HG02870 (cell line): ENCODE measurements around the gene VPS35L.

ENCODE experiments used
- ATAC-seq: cut with Tn5 transposase; IDR thresholded peaks from one replicate; pipeline ENCODE4 v1.9.1; 2021; ENCODE audit warnings: mild to moderate bottlenecking, moderate library complexity; ENCODE audit not compliant: unreplicated experiment

VPS35L gene

GRCh38 chr16:19555186-19555937, at the start of gene VPS35L:
Gene VPS35L (plus strand): TSS chr16:19555703. CDS start chr16:19555730, 27 bp downstream.
- peak; percentile 92 for ATAC-seq

GRCh38 chr16:19506965-19507364, 48.5 kb upstream of the VPS35L start:
- ATAC-seq: no peak

DNA sequence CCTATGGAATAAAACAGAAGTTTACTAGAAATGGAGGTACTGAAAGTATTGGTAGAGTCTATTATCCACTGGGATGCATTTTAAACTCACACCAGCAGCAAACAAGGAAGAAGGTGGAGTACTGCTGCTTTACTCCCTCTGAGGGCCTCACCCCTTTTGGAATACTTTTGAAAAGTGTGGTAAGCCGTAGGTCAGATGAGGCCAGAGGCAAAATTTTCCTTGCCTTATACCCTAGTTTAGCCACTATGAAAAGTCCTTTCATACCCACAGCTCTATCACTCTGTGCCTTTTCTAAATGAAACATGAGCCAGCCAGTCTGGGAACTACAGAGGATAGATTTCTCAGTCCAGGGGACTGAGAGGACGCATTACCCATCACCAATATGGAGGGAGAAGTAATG, 47.6 kb upstream of the VPS35L start:
- ATAC-seq: no peak

DNA sequence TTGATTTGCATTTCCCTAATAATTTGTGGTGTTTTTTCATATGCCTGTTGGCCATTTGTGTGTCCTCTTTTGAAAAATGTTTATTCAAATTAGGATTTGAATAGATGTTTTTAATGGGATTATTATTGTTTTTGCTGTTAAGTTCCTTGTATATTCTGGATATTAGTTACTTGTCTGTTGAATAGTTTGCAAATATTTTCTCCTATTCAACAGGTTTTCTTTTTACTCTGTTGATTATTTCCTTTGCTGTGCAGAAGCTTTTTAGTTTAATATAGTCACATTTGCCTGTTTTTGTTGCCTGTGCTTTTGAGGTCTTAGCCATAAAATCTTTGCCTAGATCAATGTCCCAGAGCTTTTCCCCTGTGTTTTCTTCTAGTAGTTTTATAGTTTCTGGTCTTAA, 43.2 kb upstream of the VPS35L start:
- ATAC-seq: no peak

- no peak for ATAC-seq
These were observed 42.0 kb upstream of the VPS35L start for GRCh38 chr16:19513377-19514053.

DNA sequence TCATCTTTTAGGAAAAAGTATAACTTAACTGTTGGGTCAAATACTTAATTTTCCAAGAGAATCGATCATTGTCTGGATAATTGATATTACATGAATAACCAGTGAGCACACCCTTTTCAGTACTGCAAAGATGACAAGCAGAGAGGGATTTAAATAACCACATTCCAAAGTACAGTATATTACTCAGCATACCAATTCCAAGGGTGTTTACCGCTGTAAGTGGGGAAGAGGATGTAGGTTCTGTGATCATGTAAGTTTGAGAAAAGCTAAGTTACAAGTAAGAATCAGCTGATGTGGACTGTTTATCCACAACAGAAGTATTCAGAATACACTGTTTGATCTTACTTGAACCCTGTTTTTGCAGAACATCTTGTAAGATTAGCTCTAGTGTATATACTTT, 39.7 kb upstream of the VPS35L start:
- no peak for ATAC-seq

- no peak for ATAC-seq
These were observed 37.9 kb upstream of the VPS35L start for GRCh38 chr16:19517424-19518089.

DNA sequence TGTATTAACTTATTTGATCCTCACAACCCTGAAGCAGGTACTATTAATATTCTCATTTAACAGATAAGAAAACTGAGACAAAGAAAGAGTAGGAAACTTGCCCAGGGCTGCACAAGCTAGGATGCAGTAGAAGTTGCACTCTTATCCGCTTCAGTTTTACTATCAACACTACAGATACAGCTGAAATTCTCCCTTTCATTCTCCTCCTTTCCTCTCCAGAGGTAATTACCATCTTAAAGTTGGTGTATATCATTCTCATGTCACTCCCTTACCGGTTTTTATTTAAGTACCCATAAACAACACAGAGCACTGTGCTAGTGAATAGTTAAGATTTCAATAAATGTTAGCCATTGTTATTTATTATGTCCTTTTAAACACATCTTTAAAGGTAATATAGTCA, 37.1 kb upstream of the VPS35L start:
- ATAC-seq: no peak

DNA sequence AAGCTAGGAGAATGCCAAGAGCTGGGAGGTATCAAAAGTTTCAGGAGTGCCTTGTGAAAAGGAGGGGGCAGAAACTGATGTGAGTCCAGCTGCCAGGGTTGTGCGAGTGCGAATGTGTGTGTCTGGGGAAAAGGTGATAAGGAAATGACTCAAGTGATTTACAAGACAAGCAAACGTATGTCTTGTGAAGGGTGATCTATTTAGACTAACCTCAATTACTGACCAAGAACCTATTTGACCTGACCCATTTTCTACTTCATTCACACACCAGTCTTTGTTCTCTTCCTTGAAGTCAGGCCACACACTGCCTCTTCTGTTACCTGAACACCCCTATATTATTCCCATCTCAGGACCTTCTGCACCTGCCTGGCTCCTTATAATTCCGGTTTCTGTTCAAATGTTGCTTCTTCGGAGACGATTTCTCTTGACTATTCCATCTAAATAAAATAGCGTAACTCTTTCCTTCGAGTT, 34.6 kb upstream of the VPS35L start:
- no peak for ATAC-seq

DNA sequence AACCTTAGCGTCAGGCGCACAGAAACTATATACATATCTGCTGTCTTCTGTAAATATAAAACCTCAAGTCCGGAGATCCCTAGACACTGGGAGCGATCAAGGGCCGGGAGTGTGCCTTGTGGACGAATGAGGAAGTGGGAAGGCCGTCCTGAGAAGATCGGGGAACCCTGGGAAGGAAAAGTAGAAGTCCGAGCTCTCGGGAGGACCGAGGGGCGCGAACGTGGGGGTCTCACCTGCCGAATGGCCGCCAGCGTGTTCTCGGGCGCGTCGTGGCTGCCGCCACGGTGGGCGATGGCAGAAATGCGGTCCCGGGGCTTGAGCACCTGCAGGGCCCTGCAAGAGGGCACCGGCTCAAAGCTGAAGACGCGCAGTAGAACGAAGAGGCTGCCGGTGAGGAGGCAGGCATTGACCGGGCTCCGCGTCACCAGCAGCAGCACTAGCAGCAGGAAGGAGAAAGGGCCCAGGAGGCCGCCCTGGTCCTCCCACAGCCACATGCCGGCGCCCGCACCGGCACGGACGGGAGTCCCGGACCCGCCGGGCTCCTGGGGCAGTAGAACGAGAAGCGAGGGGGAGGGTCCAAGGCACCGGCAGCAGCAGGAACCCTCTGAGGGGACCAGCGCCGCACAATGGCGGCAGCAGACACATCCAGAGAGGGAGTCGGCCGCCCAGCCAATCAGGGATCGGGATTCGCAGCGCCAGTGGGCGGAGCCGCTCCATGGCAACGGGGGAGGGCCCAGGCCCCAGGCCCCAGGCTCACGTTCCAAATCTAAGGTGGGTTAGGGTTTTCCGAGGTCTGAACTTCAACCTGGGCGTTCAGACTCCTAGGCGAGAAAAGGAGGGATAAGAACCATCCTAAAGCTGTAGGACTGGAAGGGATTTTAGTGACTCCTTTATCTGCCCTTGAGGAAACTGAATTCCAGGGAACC, 33.8 kb upstream of the VPS35L start, which contains the start of gene GDE1:
Gene GDE1 (minus strand): TSS at position 628 of the 926 bp plus-strand sequence. CDS start 134 bp downstream, at position 494.
- ATAC-seq: peak; percentile 75

DNA sequence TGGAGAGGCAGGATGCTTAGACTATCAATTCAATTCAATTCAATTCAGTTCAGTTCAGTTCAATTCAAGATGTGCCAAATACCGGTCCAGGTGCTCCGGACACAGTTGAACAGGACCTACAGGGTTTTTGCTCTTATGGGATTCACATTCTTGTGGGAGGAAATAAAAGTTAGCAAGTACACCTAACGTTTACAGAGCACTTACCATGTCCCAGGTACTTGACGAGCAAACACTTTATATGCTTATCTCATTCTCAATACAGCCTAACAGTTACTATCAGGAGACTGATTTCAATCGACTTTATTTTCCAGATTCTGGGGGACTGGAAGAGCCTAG, 33.1 kb upstream of the VPS35L start:
- ATAC-seq: no peak

DNA sequence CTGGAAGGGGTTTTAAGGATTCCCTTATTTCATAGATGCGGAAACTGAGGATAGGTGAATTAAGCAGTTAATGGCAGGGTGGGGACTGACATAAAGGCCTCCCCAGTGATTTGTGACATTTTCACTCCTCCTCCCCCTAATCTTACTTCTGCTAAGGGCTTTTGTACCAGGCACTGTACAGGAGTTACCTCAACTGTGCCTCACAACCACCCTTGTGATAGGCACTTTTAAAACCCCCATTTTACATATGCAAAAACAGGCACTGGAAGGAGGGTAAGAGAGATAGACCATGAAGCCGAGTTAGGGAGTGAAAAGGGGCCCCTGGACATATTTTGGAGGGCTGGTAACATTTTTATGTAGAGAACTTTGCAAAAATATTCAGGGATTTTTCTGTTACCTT, 32.7 kb upstream of the VPS35L start:
- no peak for ATAC-seq

- ATAC-seq: no peak
These were observed 32.3 kb upstream of the VPS35L start for GRCh38 chr16:19523184-19523558.

- peak; percentile 63 for ATAC-seq
These were observed 31.7 kb upstream of the VPS35L start, which contains the start of gene CCP110 for GRCh38 chr16:19523559-19524355. Gene CCP110 (plus strand): TSS chr16:19523942. CDS start chr16:19527882, 3,940 bp downstream.

GRCh38 chr16:19524356-19524615, 31.2 kb upstream of the VPS35L start:
- ATAC-seq: no peak

DNA sequence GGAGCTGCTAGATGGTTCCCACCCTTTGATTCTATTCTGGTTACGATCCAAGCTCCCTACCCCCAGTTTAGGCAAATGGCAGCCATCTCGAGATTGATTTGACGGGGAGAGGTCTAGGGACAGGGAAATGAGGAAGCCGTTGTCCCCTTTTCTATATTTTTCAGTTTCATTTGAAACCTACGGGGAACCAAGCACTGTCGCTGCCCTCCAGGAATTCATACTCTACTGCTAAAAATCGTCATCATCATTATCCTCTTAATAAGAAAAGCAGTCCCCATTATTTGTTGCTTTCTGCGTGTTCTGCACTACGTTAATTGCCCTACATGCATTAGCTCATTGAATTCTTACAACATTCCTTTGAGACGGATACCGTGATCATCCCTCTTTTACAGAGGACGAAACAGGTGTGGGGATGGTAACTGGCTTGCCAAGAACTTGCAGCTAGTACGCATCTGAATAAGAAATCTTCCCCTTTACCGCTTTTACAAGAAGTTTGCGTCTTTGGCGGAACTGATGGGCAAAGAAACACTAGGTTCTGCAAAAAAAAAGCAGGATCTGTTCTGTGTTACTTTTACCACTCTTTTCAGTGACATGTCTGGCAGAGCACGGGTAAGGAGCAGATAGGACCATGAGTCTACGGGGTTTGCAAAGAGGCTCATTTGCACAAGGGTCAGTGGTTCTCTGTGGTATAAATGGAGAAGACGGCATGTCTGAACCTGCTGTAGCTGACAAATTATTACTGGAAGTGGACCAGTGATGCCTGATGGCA, 30.7 kb upstream of the VPS35L start:
- no peak for ATAC-seq

DNA sequence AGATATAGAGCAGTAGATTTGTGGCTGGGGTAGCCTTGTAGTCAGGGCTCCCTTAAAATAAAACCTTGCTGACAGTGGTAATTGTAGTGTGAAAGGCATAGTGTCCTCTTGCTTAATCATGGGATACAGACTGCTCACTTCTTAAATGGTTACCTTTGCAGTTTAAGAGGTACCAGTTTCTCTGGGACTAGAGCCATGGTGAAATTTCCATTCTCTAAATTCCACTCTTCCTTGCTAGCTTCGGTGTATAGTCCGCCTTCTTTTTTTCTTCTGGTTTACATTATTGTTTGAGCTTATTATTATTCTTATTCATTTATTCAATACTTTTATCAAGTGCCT, 30.1 kb upstream of the VPS35L start:
- ATAC-seq: no peak

- ATAC-seq: no peak
These were observed 28.3 kb upstream of the VPS35L start for GRCh38 chr16:19527161-19527560.

DNA sequence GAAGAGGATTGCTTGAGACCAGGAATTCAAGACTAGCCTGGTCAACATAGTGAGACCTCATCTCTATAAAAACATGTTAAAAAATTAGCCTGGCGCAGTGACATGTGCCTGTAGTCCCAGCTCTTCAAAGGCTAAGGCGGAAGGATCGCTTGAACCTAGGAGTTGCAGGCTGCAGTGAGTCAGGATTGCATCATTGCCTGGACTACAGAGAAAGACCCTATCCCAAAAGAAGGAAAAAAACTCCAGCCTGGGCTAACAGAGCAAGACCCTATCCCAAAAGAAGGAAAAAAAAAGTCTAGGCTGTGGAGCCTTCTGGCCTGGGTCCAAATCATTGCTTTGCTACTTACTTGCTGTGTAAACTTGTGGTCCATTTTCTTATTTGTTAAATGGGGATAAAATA, 26.8 kb upstream of the VPS35L start:
- no peak for ATAC-seq

GRCh38 chr16:19532601-19533000, 22.9 kb upstream of the VPS35L start:
- ATAC-seq: no peak
